Keratinocyte (primary cell): ENCODE measurements around the gene ELOVL7. TPM values are rescaled to one million over a fixed set of nuclear protein-coding genes. Genes with fewer than 3 reads are reported as not detected.

Experiments used
- DNase-seq: peaks from one replicate; pipeline ENCODE4 v3.0.0-alpha.2; 2011; ENCODE audit warnings: low read depth, missing footprints, low spot score
- FAIRE-seq: peaks from 2 replicates; lab custom pipeline; 2011; peaks lifted over from hg19 to GRCh38; lab: Jason Lieb, UNC
- H2AFZ ChIP-seq: 2 replicates; pipeline ENCODE4 v1.6.0; 2012; ENCODE audit warnings: low read length, control low read depth, inconsistent platforms; ENCODE audit not compliant: control insufficient read depth
- H3K27ac ChIP-seq: 2 replicates; pipeline ENCODE4 v1.5.1; 2011; ENCODE audit warnings: low read length; ENCODE audit not compliant: control insufficient read depth, insufficient read depth
- H3K27me3 ChIP-seq: 3 replicates; pipeline ENCODE4 v1.6.0; 2011; ENCODE audit warnings: low read length; ENCODE audit not compliant: control insufficient read depth, insufficient read depth; ENCODE audit errors: extremely low read depth
- H3K36me3 ChIP-seq, 2 experiments: 2 replicates in 1 of 2; 3 replicates in 1 of 2; pipeline ENCODE4 v1.5.1; 2011; ENCODE audit warnings: low read length in 2 of 2, mild to moderate bottlenecking in 1 of 2; ENCODE audit not compliant: control insufficient read depth in 2 of 2, insufficient read depth in 2 of 2; ENCODE audit errors: extremely low read depth in 1 of 2
- H3K4me1 ChIP-seq: 3 replicates; pipeline ENCODE4 v1.5.1; 2011; ENCODE audit warnings: low read length; ENCODE audit not compliant: control insufficient read depth, insufficient read depth; ENCODE audit errors: extremely low read depth
- H3K4me2 ChIP-seq: 3 replicates; pipeline ENCODE4 v1.6.0; 2011; ENCODE audit warnings: low read depth, low read length; ENCODE audit not compliant: control insufficient read depth, insufficient read depth; ENCODE audit errors: extremely low read depth
- H3K4me3 ChIP-seq, 3 experiments: fragments of 200-600 bp in 1 of 3; sonication (generic) in 1 of 3; 2 replicates in 2 of 3; 3 replicates in 1 of 3; pipeline ENCODE4 v1.5.1; 2011 to 2016; ENCODE audit warnings: low read length in 3 of 3, mild to moderate bottlenecking in 3 of 3, control low read depth in 2 of 3, inconsistent platforms in 1 of 3, low read depth in 1 of 3, mixed read lengths in 1 of 3, mixed run types in 1 of 3, moderate library complexity in 1 of 3; ENCODE audit not compliant: control insufficient read depth in 2 of 3, insufficient read depth in 2 of 3; ENCODE audit errors: extremely low read depth in 1 of 3
- H3K79me2 ChIP-seq: 2 replicates; pipeline ENCODE4 v1.6.0; 2012; ENCODE audit warnings: low read length; ENCODE audit not compliant: control insufficient read depth, insufficient read depth
- H3K9ac ChIP-seq: 3 replicates; pipeline ENCODE4 v1.6.0; 2011; ENCODE audit warnings: low read length; ENCODE audit not compliant: control insufficient read depth, insufficient read depth; ENCODE audit errors: extremely low read depth
- H3K9me1 ChIP-seq: 3 replicates; pipeline ENCODE4 v1.6.0; 2011; ENCODE audit warnings: low read length; ENCODE audit not compliant: control insufficient read depth, insufficient read depth; ENCODE audit errors: extremely low read depth
- H3K9me3 ChIP-seq: 2 replicates; pipeline ENCODE4 v1.5.1; 2012; ENCODE audit warnings: low read depth, low read length; ENCODE audit not compliant: control insufficient read depth
- H4K20me1 ChIP-seq: 3 replicates; pipeline ENCODE4 v1.6.0; 2011; ENCODE audit warnings: low read length; ENCODE audit not compliant: control insufficient read depth, insufficient read depth; ENCODE audit errors: extremely low read depth
- CTCF ChIP-seq, 3 experiments: IDR thresholded peaks in 1 of 3; conservative IDR thresholded peaks in 1 of 3; optimal IDR thresholded peaks in 1 of 3; 2 replicates in 2 of 3; 3 replicates in 1 of 3; pipeline versions ENCODE3 to v1.5.1; 2011; ENCODE audit warnings: low read length in 3 of 3, mild to moderate bottlenecking in 3 of 3, moderate library complexity in 2 of 3, control low read depth in 1 of 3, inconsistent platforms in 1 of 3; ENCODE audit not compliant: insufficient read depth in 2 of 3; ENCODE audit errors: extremely low read depth in 1 of 3
- EZH2 ChIP-seq: IDR thresholded peaks from one replicate; pipeline ENCODE4 v1.6.1; 2012; ENCODE audit warnings: inconsistent platforms, mild to moderate bottlenecking, low read length, moderate library complexity
- dilution Hi-C: fragments of 300-500 bp; cut with MboI; formaldehyde crosslinking; loops from one replicate; pipeline ENCODE4 v1.7.0; 2020; ENCODE audit warnings: low sequenced_read_pairs; ENCODE audit not compliant: extremely low pct_ligation_motif_present
- polyA plus RNA-seq, 5 experiments: library from polyadenylated mRNA; depleted of rRNA in 3 of 5; stranded (reverse) in 3 of 5; stranded (forward) in 1 of 5; unstranded in 1 of 5; fragments of >200 nt; gene quantifications; 1 replicate in 1 of 5; 2 replicates in 3 of 5; 3 replicates in 1 of 5; pipeline versions ENCODE4 v1.2.1 to v1.2.3, GENCODE V29; 2011 to 2012; ENCODE audit warnings: missing spikeins in 2 of 5, low read depth in 1 of 5, low replicate concordance in 1 of 5

The ELOVL7 gene
- polyA plus RNA-seq, 1 donor (not counting 4 experiments of a cell fraction or from before 2014, with no cell fraction given), result 12.0 TPM

- Histone ChIP-seq H3K4me1 (no peaks in the 10 kb centered on the region), H3K27me3 (no peaks in the 10 kb centered on the region), H4K20me1 (no peaks in the 10 kb centered on the region), H3K4me3 (no peak overlapping the region), H3K4me2 (no peak overlapping the region), H3K27ac (no peak overlapping the region), H3K9me1 (no peaks in the 10 kb centered on the region), H3K9ac (no peak overlapping the region), H3K9me3 (no peaks in the 10 kb centered on the region), H3K79me2 (no peaks in the 10 kb centered on the region), H3K36me3 (no peaks in the 10 kb centered on the region), H2AFZ (no peak overlapping the region)
- DNase-seq (no peak), FAIRE-seq (no peak)
- no peak for TF ChIP-seq EZH2
- no peak for TF ChIP-seq CTCF (optimal IDR thresholded peaks at IDR 0.05 in 1 of 3, IDR thresholded peaks at IDR 0.05 in 1 of 3, conservative IDR thresholded peaks at IDR 0.05 in 1 of 3; ENCODE audit: extremely low read depth in 1 of 3, insufficient read depth in 2 of 3, low read length in 3 of 3)
- dilution Hi-C loops, result no loop called here
Observed at GRCh38 chr5:60789551-60789950, 54.5 kb downstream of the ELOVL7 start.

- no peak overlapping the region for H3K4me3 ChIP-seq
- H3K4me2 ChIP-seq, result no peak overlapping the region
- no peaks in the 10 kb centered on the region for H3K9me3 ChIP-seq
- TF ChIP-seq CTCF (optimal IDR thresholded peaks at IDR 0.05 in 1 of 3, IDR thresholded peaks at IDR 0.05 in 1 of 3, conservative IDR thresholded peaks at IDR 0.05 in 1 of 3; ENCODE audit: extremely low read depth in 1 of 3, insufficient read depth in 2 of 3, low read length in 3 of 3) (no peak), EZH2 (no peak)
- no peak overlapping the region for H3K27ac ChIP-seq
- no peak overlapping the region for H3K9ac ChIP-seq
- no peak overlapping the region for H2AFZ ChIP-seq
- no peaks in the 10 kb centered on the region for H3K9me1 ChIP-seq
- H4K20me1 ChIP-seq, result no peaks in the 10 kb centered on the region
- no peak for DNase-seq
- no peaks in the 10 kb centered on the region for H3K36me3 ChIP-seq
- H3K79me2 ChIP-seq, result no peaks in the 10 kb centered on the region
- dilution Hi-C loops, result no loop called here
- H3K27me3 ChIP-seq, result no peaks in the 10 kb centered on the region
- no peaks in the 10 kb centered on the region for H3K4me1 ChIP-seq
- FAIRE-seq, result no peak
Observed at GRCh38 chr5:60788863-60789513, 55.1 kb downstream of the ELOVL7 start.
